Adrenal gland (tissue), 12 donors: ENCODE measurements around the gene GNPDA1. TPM values are rescaled to one million over a fixed set of nuclear protein-coding genes. Genes with fewer than 3 reads are reported as not detected.

Experiments used
- DNase-seq, 7 donors: peaks; one replicate each; pipeline ENCODE4 v3.0.0-alpha.2; 2019 to 2020
- H3K27ac ChIP-seq, 5 donors: fragments of 200-600 bp; sonication (generic) in 4 of 5; 1 replicate in 3 of 5; 2 replicates in 2 of 5; pipeline versions ENCODE4 v1.5.1 to v1.8.0; 2016 to 2020; ENCODE audit warnings: mild to moderate bottlenecking in 1 of 5
- H3K27me3 ChIP-seq: fragments of 200-600 bp; 2 replicates; pipeline ENCODE4 v1.8.0; 2021
- H3K36me3 ChIP-seq, 2 donors: fragments of 200-600 bp; replicated peaks in 1 of 2; 1 replicate in 1 of 2; 2 replicates in 1 of 2; pipeline versions ENCODE4 v1.5.1 to v1.8.0; 2018 to 2022
- H3K4me1 ChIP-seq, 2 donors: fragments of 200-600 bp; replicated peaks in 1 of 2; 1 replicate in 1 of 2; 2 replicates in 1 of 2; pipeline versions ENCODE4 v1.5.1 to v1.8.0; 2018 to 2021
- H3K4me3 ChIP-seq, 4 donors: fragments of 200-600 bp; sonication (generic) in 3 of 4; one replicate each; pipeline ENCODE4 v1.5.1; 2016 to 2018
- H3K9me3 ChIP-seq, 3 donors: fragments of 200-600 bp; sonication (generic) in 1 of 3; replicated peaks in 1 of 3; 1 replicate in 2 of 3; 2 replicates in 1 of 3; pipeline versions ENCODE4 v1.5.1 to v1.8.0; 2016 to 2021
- POLR2A ChIP-seq, 2 donors: fragments of 450-650 bp; IDR thresholded peaks; one replicate each; pipeline ENCODE4 v1.6.1; 2017; ENCODE audit warnings: antibody characterized with exemption in 2 of 2, mild to moderate bottlenecking in 2 of 2, moderate library complexity in 1 of 2
- WGBS, 4 donors: extraction: QIAGEN DNeasy Blood & Tissue Kit in 2 of 4; methylation state at CpG; one replicate each; pipeline versions ENCODE4 v1.1.5 to v1.1.7; 2013 to 2017; 5-methylcytosine and 5-hydroxymethylcytosine counted together
- intact Hi-C, 2 donors: fragments of 100-400 bp; cut with DNase I; formaldehyde crosslinking; loops; one replicate each; pipeline versions ENCODE4 v1.14.1 to v1.15.0; 2022 to 2023
- polyA plus RNA-seq, 3 donors: library from polyadenylated mRNA; stranded (reverse); fragments of 200-250 nt in 2 of 3; fragments of 350-450 nt in 1 of 3; fragmentation: Illumina TruSeq in 1 of 3; extraction: RNeasy Lipid Tissue Mini Kit (QIAGEN cat#74804) in 1 of 3; gene quantifications; one replicate each; pipeline ENCODE4 v1.2.3, GENCODE V29; 2013 to 2014
- total RNA-seq, 9 donors: library from RNA; depleted of rRNA in 4 of 9; stranded (reverse); fragments of >200 nt in 4 of 9; fragments of 120-200 nt in 1 of 9; fragmentation: NEBNext Ultra II Directional in 1 of 9; extraction: Animal tissue kit (Norgen Biotek cat#: 25700) in 1 of 9; gene quantifications; one replicate each; pipeline versions ENCODE4 v1.1.0 to v1.2.4, GENCODE V29; 2013 to 2023
- TF ChIP-seq, protein P1 (sequence below), 6 experiments: fragments of 450-650 bp in 4 of 6; fragments of 200-600 bp in 2 of 6; sonication (generic) in 1 of 6; IDR thresholded peaks; 1 replicate in 5 of 6; 2 replicates in 1 of 6; pipeline versions ENCODE4 v1.5.1 to v1.8.0; 2016 to 2021; ENCODE audit warnings: antibody characterized with exemption in 6 of 6, mild to moderate bottlenecking in 2 of 6, moderate library complexity in 1 of 6
- donor health status: healthy with polysubstance abuse.
- donor health status: Bipolar disorder and iron deficiency.
- donor health status: DM: yes; HTN: yes; CAD: no.
- donor health status: DM: no; HTN: no; CAD: no.
- donor health status: DM: no; HTN: no; CAD: no.
- donor health status: DM: yes; HTN: yes; CAD: no.

GNPDA1 gene
- total and polyA plus RNA-seq, 12 donors: 23.3 to 92.8 (median 58.7) TPM

DNA sequence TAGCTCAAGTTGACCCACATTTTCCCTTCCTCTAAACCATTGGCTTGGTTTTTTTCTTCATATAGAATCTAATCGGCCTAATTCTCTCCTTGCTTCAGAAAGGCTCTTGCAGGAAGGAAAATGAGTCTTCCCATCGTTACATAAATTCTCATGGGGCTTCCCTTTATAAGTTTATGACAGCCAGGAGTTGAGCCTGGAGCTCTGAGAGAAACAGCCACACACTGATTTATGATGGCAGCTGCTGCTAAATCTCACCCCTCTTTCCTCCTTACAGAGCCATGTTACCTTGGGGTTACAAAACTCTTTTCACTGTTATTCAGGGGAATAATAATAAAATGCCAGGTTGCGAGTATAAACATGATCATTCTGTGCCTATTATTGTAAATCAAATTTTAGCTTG, 49.1 kb downstream of the GNPDA1 start:
- Histone ChIP-seq H3K4me3 (no peak overlapping the region), H3K4me1 (peaks cover 0 to 12% of the 10 kb centered on the region in 2 donors), H3K27ac (no peak overlapping the region), H3K9me3 (no peaks in the 10 kb centered on the region), H3K36me3 (no peaks in the 10 kb centered on the region), H3K27me3 (no peaks in the 10 kb centered on the region)
- TF ChIP-seq, protein P1, sequence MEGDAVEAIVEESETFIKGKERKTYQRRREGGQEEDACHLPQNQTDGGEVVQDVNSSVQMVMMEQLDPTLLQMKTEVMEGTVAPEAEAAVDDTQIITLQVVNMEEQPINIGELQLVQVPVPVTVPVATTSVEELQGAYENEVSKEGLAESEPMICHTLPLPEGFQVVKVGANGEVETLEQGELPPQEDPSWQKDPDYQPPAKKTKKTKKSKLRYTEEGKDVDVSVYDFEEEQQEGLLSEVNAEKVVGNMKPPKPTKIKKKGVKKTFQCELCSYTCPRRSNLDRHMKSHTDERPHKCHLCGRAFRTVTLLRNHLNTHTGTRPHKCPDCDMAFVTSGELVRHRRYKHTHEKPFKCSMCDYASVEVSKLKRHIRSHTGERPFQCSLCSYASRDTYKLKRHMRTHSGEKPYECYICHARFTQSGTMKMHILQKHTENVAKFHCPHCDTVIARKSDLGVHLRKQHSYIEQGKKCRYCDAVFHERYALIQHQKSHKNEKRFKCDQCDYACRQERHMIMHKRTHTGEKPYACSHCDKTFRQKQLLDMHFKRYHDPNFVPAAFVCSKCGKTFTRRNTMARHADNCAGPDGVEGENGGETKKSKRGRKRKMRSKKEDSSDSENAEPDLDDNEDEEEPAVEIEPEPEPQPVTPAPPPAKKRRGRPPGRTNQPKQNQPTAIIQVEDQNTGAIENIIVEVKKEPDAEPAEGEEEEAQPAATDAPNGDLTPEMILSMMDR (IDR thresholded peaks at IDR 0.05): no peak
- no peak for TF ChIP-seq POLR2A (IDR thresholded peaks at IDR 0.05)
- intact Hi-C loops: no loop called here
- DNase-seq: no peak
- 23 to 35% (median 25%) methylated on average over 3 of the region's 3 CpGs for WGBS, 4 donors

DNA sequence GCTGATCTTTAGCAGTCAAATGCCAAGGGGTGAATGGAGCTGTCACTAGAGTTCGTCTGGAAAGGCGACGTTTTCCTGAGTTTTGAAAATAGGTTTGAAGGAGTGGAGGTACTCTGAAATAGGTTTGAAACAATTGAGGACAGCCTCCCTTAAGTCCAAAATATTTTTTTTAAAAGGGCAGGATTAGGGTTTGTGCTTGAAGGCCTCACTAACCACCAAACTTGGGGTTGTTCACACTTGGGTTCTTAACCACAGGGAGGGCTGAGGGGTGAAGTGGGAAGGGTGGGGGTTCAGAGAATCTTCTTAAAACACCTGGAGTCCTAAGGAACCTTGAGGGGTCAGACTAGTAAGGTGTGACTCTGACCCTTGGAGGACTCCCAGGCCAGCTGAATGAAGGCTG, 51.4 kb downstream of the GNPDA1 start:
- intact Hi-C loops: loop anchor here in 1 of 2 donors (2.0 kb wide), 1 partner anchor 269 kb away; no protein-coding TSS in a partner anchor
- Histone ChIP-seq H3K36me3 (no peaks in the 10 kb centered on the region), H3K27me3 (no peaks in the 10 kb centered on the region), H3K4me1 (peaks cover 0 to 12% of the 10 kb centered on the region in 2 donors), H3K9me3 (no peaks in the 10 kb centered on the region), H3K4me3 (no peak overlapping the region), H3K27ac (no peak overlapping the region)
- WGBS, 4 donors: 84 to 89% (median 86%) methylated on average over 3 of the region's 3 CpGs
- DNase-seq: no peak
- TF ChIP-seq, protein P1 (IDR thresholded peaks at IDR 0.05): no peak
- no peak for TF ChIP-seq POLR2A (IDR thresholded peaks at IDR 0.05)

DNA sequence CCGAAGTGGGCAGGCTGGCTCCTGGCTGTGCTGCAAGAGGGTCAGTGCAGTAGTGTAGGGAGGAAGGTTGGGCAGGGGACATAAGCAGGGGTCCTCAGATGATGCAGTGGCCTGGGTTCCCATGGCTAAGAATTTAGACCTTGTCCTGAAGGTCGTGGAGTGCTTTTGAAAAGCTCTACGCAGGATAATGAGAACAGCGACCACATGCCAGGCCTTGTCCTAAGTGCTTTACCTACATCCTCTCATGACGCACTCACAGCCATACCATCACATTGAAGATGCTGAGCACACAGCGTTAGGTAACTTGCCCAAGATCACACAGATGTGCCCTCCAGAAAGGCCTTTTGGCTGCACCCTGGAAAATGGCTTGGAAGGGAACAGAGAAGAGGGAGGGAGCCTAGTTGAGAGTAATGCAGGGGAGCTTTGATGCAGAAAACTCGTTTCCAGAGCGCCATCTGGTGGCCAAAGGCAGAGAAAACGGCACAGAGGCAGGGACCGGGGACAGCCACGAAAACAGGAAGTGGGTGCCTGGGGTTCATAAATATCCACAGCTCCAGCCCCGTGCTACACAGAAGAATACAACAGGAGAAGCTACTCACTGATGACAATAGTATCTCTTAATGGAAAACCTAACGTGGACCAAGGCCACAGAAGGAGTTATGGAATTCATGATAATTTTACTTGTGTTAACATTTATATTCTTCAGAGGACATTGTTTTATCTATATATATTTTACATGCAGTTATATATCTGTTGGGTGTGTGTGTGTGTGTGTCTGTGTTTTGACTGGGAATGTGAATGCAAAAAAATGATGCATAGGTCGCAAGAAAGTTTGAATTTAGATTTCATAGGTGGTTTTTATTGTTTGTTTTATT, 52.1 kb downstream of the GNPDA1 start:
- whole genome bisulfite sequencing, 4 donors: 24 to 27% (median 26%) methylated on average over 14 of the region's 14 CpGs
- Histone ChIP-seq H3K9me3 (no peaks in the 10 kb centered on the region), H3K27me3 (no peaks in the 10 kb centered on the region), H3K36me3 (no peaks in the 10 kb centered on the region), H3K4me3 (no peak overlapping the region), H3K4me1 (peaks cover 0 to 12% of the 10 kb centered on the region in 2 donors), H3K27ac (no peak overlapping the region)
- intact Hi-C loops: loop anchor here in 1 of 2 donors (2.0 kb wide), 1 partner anchor 268 kb away; no protein-coding TSS in a partner anchor
- TF ChIP-seq POLR2A (IDR thresholded peaks at IDR 0.05): no peak
- TF ChIP-seq, protein P1 (IDR thresholded peaks at IDR 0.05): peak; percentile 76 to 92 (median 88)
- DNase-seq: peak; percentile 86 to 96 (median 88)

DNA sequence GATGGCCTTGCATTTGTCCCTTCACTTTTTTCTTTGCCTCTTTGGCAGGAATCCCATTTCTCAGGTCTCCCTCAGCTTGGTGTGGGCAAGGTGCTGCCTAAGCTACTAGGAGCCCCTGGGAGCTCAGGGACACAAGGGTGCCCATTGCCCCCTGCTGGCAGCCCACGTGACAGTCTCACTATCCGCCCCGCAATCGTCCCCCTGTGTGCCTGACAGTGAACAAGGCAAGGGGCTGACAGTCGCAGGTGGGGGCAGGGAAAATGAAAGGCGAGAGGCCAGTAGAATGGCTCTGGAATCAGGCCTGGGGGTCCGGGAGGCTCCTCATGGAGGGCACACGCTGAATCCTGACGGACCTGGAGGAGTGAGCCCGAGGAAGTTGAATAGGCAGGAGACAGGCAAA, 52.8 kb downstream of the GNPDA1 start:
- Histone ChIP-seq H3K9me3 (no peaks in the 10 kb centered on the region), H3K4me3 (no peak overlapping the region), H3K36me3 (no peaks in the 10 kb centered on the region), H3K4me1 (peaks cover 0 to 12% of the 10 kb centered on the region in 2 donors), H3K27me3 (no peaks in the 10 kb centered on the region), H3K27ac (no peak overlapping the region)
- intact Hi-C loops: loop anchor here in 1 of 2 donors (2.0 kb wide), 1 partner anchor 267 kb away; no protein-coding TSS in a partner anchor
- peak in 1 of 7 donors; percentile 19 for DNase-seq
- 51 to 57% (median 55%) methylated on average over 10 of the region's 10 CpGs for WGBS, 4 donors
- TF ChIP-seq, protein P1 (IDR thresholded peaks at IDR 0.05): peak in 4 of 6 experiments; percentile 12 to 27 (median 20)
- no peak for TF ChIP-seq POLR2A (IDR thresholded peaks at IDR 0.05)
